HUES48 (cell line): ENCODE data around the gene ASTN1.

ENCODE experiments used
- H3K27ac ChIP-seq: one replicate; pipeline ENCODE4 v1.7.0; 2013; ENCODE audit warnings: low read depth, low read length, inconsistent platforms
- H3K27me3 ChIP-seq: 2 replicates; pipeline ENCODE4 v1.6.1; 2013; ENCODE audit warnings: mild to moderate bottlenecking, low read length; ENCODE audit not compliant: control insufficient read depth, insufficient read depth
- H3K36me3 ChIP-seq: 2 replicates; pipeline ENCODE4 v1.6.1; 2013; ENCODE audit warnings: low read length; ENCODE audit not compliant: control insufficient read depth, insufficient read depth
- H3K4me1 ChIP-seq: 2 replicates; pipeline ENCODE4 v1.6.1; 2013; ENCODE audit warnings: mild to moderate bottlenecking, low read length; ENCODE audit not compliant: control insufficient read depth, insufficient read depth
- H3K4me3 ChIP-seq: 2 replicates; pipeline ENCODE4 v1.5.1; 2013; ENCODE audit warnings: mild to moderate bottlenecking, low read depth, low read length
- H3K9ac ChIP-seq: 2 replicates; pipeline ENCODE4 v1.6.1; 2013; ENCODE audit warnings: mild to moderate bottlenecking, low read depth, low read length, moderate library complexity
- H3K9me3 ChIP-seq: 2 replicates; pipeline ENCODE4 v1.6.1; 2013; ENCODE audit warnings: low read length; ENCODE audit not compliant: control insufficient read depth, insufficient read depth

The ASTN1 gene

DNA sequence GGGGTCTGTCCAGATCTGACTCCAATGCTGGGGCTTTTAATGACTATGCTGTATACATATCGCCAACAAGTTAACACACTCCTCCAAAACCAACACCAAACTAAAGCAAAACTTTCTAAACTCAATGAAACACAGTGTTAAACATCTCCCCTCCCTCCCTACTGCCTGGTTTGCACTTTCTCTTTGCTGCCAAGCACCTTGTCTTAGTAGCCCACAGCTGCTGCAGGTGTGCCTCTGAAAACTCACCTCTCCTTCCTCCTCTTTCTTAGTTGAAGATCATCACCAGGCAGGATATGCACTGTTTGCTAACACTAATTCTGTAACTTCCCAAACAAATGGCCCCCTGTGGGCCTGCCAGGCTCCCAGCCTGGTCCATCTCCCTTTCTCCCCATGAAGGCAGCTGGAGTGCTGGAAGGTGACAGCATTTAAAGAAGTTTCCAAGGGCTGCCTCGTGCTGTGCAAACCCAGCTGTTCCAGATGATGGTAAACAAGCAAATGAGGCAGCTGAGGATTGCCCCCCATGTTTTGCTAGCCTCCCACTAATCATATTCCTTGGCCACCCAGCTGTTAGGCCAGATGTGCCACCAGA, 213.7 kb downstream of the ASTN1 start:
- peaks cover 14% of the 10 kb centered on the region; the same call in 1 of the 2 replicates for H3K4me1 ChIP-seq
- peak overlapping the region; percentile 33 for H3K27ac ChIP-seq
- no peaks in the 10 kb centered on the region for H3K9me3 ChIP-seq
- no peaks in the 10 kb centered on the region for H3K27me3 ChIP-seq
- no peaks in the 10 kb centered on the region for H3K36me3 ChIP-seq
- no peak overlapping the region for H3K9ac ChIP-seq
- no peak overlapping the region for H3K4me3 ChIP-seq

DNA sequence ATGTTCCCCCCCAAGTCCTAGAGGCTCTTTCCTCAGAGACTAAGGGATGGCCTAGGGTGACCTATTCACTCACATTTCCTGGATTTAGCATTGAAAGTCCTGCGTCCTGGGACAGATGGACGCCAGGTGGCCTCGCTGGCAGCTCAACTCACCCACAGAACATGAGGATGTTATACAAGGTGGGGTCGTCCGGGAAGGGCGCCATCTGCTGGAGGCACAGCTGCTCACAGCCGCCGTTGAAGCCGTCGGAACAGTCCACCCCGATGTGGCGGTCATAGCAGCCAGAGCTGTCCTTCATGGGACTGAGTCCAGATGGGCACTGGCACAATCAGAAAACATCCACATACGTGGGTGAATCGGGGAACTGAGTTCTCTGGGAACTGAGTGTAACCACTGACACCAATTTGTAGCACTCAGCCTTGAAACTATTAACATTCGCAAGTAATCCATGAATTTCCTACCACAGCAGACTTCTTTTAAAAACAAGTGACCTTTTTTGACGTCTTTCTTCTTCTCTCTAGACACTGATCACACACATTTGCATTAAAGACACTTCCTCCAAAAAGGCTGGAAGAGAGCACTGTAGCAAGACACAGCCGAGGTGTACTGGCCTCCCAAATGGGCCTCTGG, 215.4 kb downstream of the ASTN1 start:
- Histone ChIP-seq H3K36me3 (no peaks in the 10 kb centered on the region), H3K9me3 (no peaks in the 10 kb centered on the region), H3K9ac (no peak overlapping the region), H3K4me3 (no peak overlapping the region), H3K27me3 (no peaks in the 10 kb centered on the region), H3K4me1 (peaks cover 14% of the 10 kb centered on the region; the same call in 1 of the 2 replicates), H3K27ac (no peak overlapping the region)

DNA sequence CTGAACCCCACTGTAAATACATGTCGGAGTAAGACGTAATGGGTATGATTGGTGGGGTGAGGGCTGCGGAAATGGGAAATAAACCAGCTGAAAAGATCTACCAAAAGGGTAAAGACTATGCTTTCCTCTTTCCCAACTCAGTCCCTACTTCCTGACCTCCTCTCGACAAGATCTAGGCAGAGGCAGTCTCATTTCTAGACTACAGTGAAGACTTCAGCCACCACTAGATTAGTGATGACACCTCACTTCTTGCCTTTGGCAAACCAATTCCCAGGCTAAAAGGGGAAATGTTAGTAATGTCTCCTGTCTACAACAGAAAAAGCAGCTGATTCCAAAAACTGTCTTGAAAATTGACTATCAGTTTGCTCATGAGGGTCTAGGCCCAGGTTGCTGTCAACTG, 219.9 kb downstream of the ASTN1 start:
- no peak overlapping the region for H3K4me3 ChIP-seq
- H3K9ac ChIP-seq = no peak overlapping the region
- no peaks in the 10 kb centered on the region for H3K9me3 ChIP-seq
- H3K27me3 ChIP-seq = no peaks in the 10 kb centered on the region
- H3K27ac ChIP-seq = no peak overlapping the region
- no peaks in the 10 kb centered on the region for H3K36me3 ChIP-seq
- peaks cover 8% of the 10 kb centered on the region for H3K4me1 ChIP-seq

DNA sequence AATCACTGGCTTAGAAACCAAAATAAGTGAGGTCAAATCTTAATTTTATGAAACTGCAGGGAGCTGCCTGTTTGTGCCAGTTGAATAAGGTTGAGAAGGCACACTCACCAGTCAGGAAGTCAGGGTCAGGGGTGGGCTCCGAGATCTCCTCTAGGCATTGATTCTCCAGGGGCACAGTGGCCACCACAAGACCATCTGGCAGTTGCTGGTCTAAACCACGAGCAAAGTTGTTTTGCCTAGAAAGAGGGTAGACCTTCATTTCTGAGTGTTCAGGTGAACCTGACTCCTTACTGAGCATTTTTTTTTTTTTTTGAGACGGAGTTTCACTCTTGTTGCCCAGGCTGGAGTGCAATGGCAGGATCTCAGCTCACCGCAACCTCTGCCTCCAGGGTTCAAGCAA, 220.7 kb downstream of the ASTN1 start:
- H3K4me3 ChIP-seq = no peak overlapping the region
- no peaks in the 10 kb centered on the region for H3K9me3 ChIP-seq
- peaks cover 7% of the 10 kb centered on the region for H3K4me1 ChIP-seq
- no peaks in the 10 kb centered on the region for H3K36me3 ChIP-seq
- H3K27me3 ChIP-seq = no peaks in the 10 kb centered on the region
- H3K9ac ChIP-seq = no peak overlapping the region
- H3K27ac ChIP-seq = no peak overlapping the region

DNA sequence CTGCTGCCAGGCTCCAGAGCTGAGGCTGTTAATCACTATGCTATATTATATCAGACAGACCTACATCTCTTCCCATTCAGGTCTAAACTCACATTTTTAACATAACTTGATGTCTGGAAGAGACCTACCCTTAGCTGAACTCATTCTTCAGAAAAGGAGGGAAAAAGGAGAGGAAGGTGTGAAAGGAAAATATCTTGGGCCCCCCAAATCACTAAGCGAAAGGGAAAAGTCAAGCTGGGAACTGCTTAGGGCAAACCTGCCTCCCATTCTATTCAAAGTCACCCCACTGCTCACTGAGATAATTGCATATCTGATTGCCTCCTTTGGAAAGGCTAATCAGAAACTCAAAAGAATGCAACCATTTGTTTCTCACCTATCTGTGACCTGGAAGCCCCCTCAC, 222.2 kb downstream of the ASTN1 start:
- H3K27me3 ChIP-seq = no peaks in the 10 kb centered on the region

GRCh38 chr1:176939993-176940392, 224.5 kb downstream of the ASTN1 start:
- Histone ChIP-seq H3K4me3 (no peak overlapping the region), H3K4me1 (peaks cover 5% of the 10 kb centered on the region; the same call in 1 of the 2 replicates), H3K9ac (no peak overlapping the region), H3K27me3 (no peaks in the 10 kb centered on the region), H3K36me3 (no peaks in the 10 kb centered on the region), H3K9me3 (no peaks in the 10 kb centered on the region), H3K27ac (no peak overlapping the region)

More for the DNA sequence above, 222.2 kb downstream of the ASTN1 start:
- Histone ChIP-seq H3K36me3 (no peaks in the 10 kb centered on the region), H3K9me3 (no peaks in the 10 kb centered on the region), H3K4me1 (peaks cover 5% of the 10 kb centered on the region; the same call in 1 of the 2 replicates), H3K9ac (no peak overlapping the region), H3K27ac (no peak overlapping the region), H3K4me3 (no peak overlapping the region)

GRCh38 chr1:176938375-176938774, 226.1 kb downstream of the ASTN1 start:
- H3K4me3 ChIP-seq = no peak overlapping the region
- H3K27ac ChIP-seq = no peak overlapping the region
- H3K27me3 ChIP-seq = no peaks in the 10 kb centered on the region
- no peak overlapping the region for H3K9ac ChIP-seq
- no peaks in the 10 kb centered on the region for H3K36me3 ChIP-seq
- H3K4me1 ChIP-seq = peaks cover 5% of the 10 kb centered on the region; the same call in 1 of the 2 replicates
- no peaks in the 10 kb centered on the region for H3K9me3 ChIP-seq

DNA sequence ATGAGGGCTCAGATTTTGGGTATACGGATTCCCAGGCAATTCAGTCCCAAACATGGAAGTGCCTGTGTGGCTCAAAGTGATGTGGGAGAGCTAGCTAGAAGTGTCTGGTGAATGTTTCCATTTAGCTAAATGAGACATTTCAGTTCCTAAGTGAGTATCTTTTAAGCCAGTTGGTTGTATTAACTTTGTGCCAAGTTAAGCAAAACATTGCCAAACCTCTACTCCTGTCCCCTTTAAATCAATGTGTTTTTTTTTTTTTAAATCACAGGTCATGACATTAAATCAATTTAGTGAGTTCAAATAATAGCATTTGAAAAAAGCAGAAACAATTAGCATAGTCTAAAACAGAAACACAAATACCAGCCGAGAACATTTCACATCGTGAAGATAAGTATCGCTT, 230.1 kb downstream of the ASTN1 start:
- no peak overlapping the region for H3K27ac ChIP-seq
- no peaks in the 10 kb centered on the region for H3K27me3 ChIP-seq
- H3K9ac ChIP-seq = no peak overlapping the region
- H3K4me1 ChIP-seq = no peaks in the 10 kb centered on the region
- H3K9me3 ChIP-seq = no peaks in the 10 kb centered on the region
- no peaks in the 10 kb centered on the region for H3K36me3 ChIP-seq
- H3K4me3 ChIP-seq = no peak overlapping the region

- no peak overlapping the region for H3K9ac ChIP-seq
- H3K9me3 ChIP-seq = no peaks in the 10 kb centered on the region
- H3K36me3 ChIP-seq = no peaks in the 10 kb centered on the region
- no peak overlapping the region for H3K27ac ChIP-seq
- H3K4me3 ChIP-seq = no peak overlapping the region
- no peaks in the 10 kb centered on the region for H3K27me3 ChIP-seq
- no peaks in the 10 kb centered on the region for H3K4me1 ChIP-seq
Measured at GRCh38 chr1:176932114-176933104, 232.1 kb downstream of the ASTN1 start.

- no peaks in the 10 kb centered on the region for H3K36me3 ChIP-seq
- no peaks in the 10 kb centered on the region for H3K4me1 ChIP-seq
- no peak overlapping the region for H3K4me3 ChIP-seq
- no peak overlapping the region for H3K9ac ChIP-seq
- H3K9me3 ChIP-seq = no peaks in the 10 kb centered on the region
- H3K27me3 ChIP-seq = no peaks in the 10 kb centered on the region
- no peak overlapping the region for H3K27ac ChIP-seq
Measured at GRCh38 chr1:176931526-176931925, 233.0 kb downstream of the ASTN1 start.
